Lower lobe of right lung (tissue), 2 donors: ENCODE data around the gene TBCB. TPM values are rescaled to one million over a fixed set of nuclear protein-coding genes. Genes with fewer than 3 reads are reported as not detected.
"Not testable (repeated sequence)": the region's sequence is repeated elsewhere in the genome, so short reads cannot be mapped to it uniquely, and the experiment has no call there.

Experiments used
- ATAC-seq, 2 donors: fragments of 200-7000 bp; cut with Tn5 transposase; one replicate each; pipeline ENCODE4 v1.9.1; 2020 to 2022; ENCODE audit warnings: mild to moderate bottlenecking in 2 of 2, moderate library complexity in 2 of 2
- DNase-seq: peaks from one replicate; pipeline ENCODE4 v3.0.0-alpha.2; 2020
- H3K27ac ChIP-seq: fragments of 200-600 bp; one replicate; pipeline ENCODE4 v1.8.0; 2022
- H3K27me3 ChIP-seq: fragments of 200-600 bp; one replicate; pipeline ENCODE4 v1.8.0; 2022; ENCODE audit warnings: low read depth
- H3K36me3 ChIP-seq: fragments of 200-600 bp; one replicate; pipeline ENCODE4 v1.8.0; 2022; ENCODE audit warnings: mild to moderate bottlenecking
- H3K4me1 ChIP-seq: fragments of 200-600 bp; one replicate; pipeline ENCODE4 v1.8.0; 2022
- H3K4me3 ChIP-seq: fragments of 200-600 bp; one replicate; pipeline ENCODE4 v1.8.0; 2022; ENCODE audit warnings: mild to moderate bottlenecking
- H3K9me3 ChIP-seq: fragments of 200-600 bp; one replicate; pipeline ENCODE4 v1.8.0; 2022
- intact Hi-C: fragments of 100-400 bp; cut with DNase I; formaldehyde crosslinking; loops from one replicate; pipeline ENCODE4 v1.11.0; 2022
- total RNA-seq: library from RNA; stranded (reverse); fragmentation: NEBNext Ultra II Directional; extraction: Animal tissue kit (Norgen Biotek cat#: 25700); gene quantifications from one replicate; pipeline ENCODE4 v1.2.1, GENCODE V29; 2021
- TF ChIP-seq, protein P1 (sequence below): fragments of 200-600 bp; IDR thresholded peaks from one replicate; pipeline ENCODE4 v1.8.0; 2022; ENCODE audit warnings: antibody characterized with exemption, mild to moderate bottlenecking
- donor health status: DM: no; HTN: yes; CAD: no; lungs with severe emphysema.

TBCB gene
- total RNA-seq, 1 donor from 2014 or later: 90.2 TPM

- Histone ChIP-seq H3K4me1 (peaks cover 8% of the 10 kb centered on the region), H3K9me3 (no peaks in the 10 kb centered on the region), H3K36me3 (no peaks in the 10 kb centered on the region), H3K4me3 (no peak overlapping the region), H3K27me3 (no peaks in the 10 kb centered on the region), H3K27ac (no peak overlapping the region)
- TF ChIP-seq, protein P1, sequence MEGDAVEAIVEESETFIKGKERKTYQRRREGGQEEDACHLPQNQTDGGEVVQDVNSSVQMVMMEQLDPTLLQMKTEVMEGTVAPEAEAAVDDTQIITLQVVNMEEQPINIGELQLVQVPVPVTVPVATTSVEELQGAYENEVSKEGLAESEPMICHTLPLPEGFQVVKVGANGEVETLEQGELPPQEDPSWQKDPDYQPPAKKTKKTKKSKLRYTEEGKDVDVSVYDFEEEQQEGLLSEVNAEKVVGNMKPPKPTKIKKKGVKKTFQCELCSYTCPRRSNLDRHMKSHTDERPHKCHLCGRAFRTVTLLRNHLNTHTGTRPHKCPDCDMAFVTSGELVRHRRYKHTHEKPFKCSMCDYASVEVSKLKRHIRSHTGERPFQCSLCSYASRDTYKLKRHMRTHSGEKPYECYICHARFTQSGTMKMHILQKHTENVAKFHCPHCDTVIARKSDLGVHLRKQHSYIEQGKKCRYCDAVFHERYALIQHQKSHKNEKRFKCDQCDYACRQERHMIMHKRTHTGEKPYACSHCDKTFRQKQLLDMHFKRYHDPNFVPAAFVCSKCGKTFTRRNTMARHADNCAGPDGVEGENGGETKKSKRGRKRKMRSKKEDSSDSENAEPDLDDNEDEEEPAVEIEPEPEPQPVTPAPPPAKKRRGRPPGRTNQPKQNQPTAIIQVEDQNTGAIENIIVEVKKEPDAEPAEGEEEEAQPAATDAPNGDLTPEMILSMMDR: no peak
- ATAC-seq (no peak), DNase-seq (no peak)
- intact Hi-C loops: no loop called here
These were observed 57.6 kb downstream of the TBCB start for GRCh38 chr19:36172852-36173251.

DNA sequence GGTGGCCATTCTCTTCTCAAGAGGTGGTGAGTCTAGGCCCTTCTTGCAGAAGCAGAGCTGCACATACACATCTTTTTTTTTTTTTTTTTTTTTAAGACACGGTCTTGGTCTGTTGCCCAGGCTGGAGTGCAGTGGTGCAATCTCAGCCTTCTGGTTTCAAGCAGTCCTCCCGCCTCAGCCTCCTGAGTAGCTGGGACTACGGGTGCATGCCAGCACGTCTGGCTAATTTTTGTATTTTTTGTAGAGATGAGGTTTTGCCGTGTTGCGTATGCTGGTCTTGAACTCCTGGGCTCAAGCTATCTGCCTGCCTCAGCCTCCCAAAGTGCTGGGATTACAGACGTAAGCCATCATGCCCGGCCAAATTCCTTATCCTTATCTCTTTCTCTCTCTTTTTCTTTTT is 58.6 kb downstream of the TBCB start:
- H3K27ac ChIP-seq, H3K4me3 ChIP-seq, DNase-seq, H3K36me3 ChIP-seq, intact Hi-C loops, H3K9me3 ChIP-seq, ATAC-seq, H3K27me3 ChIP-seq, H3K4me1 ChIP-seq: not testable (repeated sequence)

Other genes starting within 250 kb of the TBCB start
- 2.1 TPM for gene APLP1, start 246.9 kb upstream of the TBCB start, total RNA-seq
- gene NFKBID, start 214.9 kb upstream of the TBCB start, total RNA-seq: 17.2 TPM
- gene HCST, start 212.9 kb upstream of the TBCB start, total RNA-seq: 43.3 TPM
- 460 TPM for gene TYROBP, start 207.2 kb upstream of the TBCB start, total RNA-seq
- 14.6 TPM for gene LRFN3, start 179.1 kb upstream of the TBCB start, total RNA-seq
- gene SDHAF1, start 120.3 kb upstream of the TBCB start, total RNA-seq: 14.4 TPM
- gene SYNE4, start 106.7 kb upstream of the TBCB start, total RNA-seq: 8.9 TPM
- gene ALKBH6, start 101.3 kb upstream of the TBCB start, total RNA-seq: 21.0 TPM
- 8.1 TPM for gene CLIP3, start 82.6 kb upstream of the TBCB start, total RNA-seq
- gene THAP8, start 61.2 kb upstream of the TBCB start, total RNA-seq: 5.5 TPM
- gene WDR62, start 60.6 kb upstream of the TBCB start, total RNA-seq: 1.3 TPM
- gene OVOL3, start 4.3 kb upstream of the TBCB start, total RNA-seq: not detected
- gene POLR2I, start 593 bp upstream of the TBCB start, total RNA-seq: 38.7 TPM
- gene CAPNS1, start 24.6 kb downstream of the TBCB start, total RNA-seq: 584 TPM
- 64.2 TPM for gene COX7A1, start 37.0 kb downstream of the TBCB start, total RNA-seq
- gene ZNF565, start 99.2 kb downstream of the TBCB start, total RNA-seq: 3.7 TPM
- 37.3 TPM for gene ZNF146, start 99.6 kb downstream of the TBCB start, total RNA-seq